ENCODE results near the gene JAZF1. TPM values are rescaled to one million over a fixed set of nuclear protein-coding genes. Genes with fewer than 3 reads are reported as not detected.
"Not testable (repeated sequence)": the region's sequence is repeated elsewhere in the genome, so short reads cannot be mapped to it uniquely, and the experiment has no call there.

JAZF1 gene
- total RNA-seq, 1 experiment from 2014 or later = 0.95 TPM

DNA sequence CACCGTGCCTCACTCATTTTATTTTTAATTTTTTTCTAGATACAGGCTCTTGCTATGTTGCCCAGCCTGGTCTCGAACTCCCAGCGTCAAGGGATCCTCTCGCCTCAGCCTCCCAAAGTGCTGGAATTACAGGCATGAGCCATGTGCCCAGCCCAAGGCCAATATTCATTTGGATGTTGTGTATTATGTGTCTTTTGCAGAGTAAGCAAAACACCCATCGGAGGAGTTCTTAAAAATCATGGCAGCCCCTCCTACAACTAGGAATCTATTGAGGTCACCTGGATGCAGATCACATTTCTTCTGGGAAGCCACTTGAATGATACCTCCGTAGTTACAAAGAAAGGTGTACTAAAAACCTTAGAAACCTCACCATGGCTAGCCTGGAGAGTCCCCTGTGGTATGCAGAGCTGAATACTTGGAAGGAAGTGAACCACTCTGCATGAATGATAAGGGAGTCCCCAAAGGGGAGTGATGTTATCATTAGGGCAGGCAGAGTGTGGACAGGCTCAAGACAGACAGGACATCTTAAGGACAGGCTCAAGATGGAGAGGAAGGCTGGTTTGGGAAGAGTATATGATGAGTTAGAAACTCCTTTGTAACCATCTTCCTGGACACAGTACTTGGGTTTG lies 254.9 kb downstream of the JAZF1 start:
- Histone ChIP-seq H3K4me3 (ENCODE audit: low read depth, low read length) (no peak overlapping the region), H3K27me3 (replicated peaks; ENCODE audit: control insufficient read depth, insufficient read depth, low read length) (no peaks in the 10 kb centered on the region), H3K4me1 (no peaks in the 10 kb centered on the region), H3K36me3 (ENCODE audit: control insufficient read depth, insufficient read depth, low read length) (no peaks in the 10 kb centered on the region), H3K9me3 (no peaks in the 10 kb centered on the region)
- H3K27me3 Mint-ChIP-seq (ENCODE audit: insufficient read depth, unreplicated experiment) = no peaks in the 10 kb centered on the region
- H3K27ac Mint-ChIP-seq (ENCODE audit: unreplicated experiment) = no peak overlapping the region
- H3K36me3 Mint-ChIP-seq (ENCODE audit: insufficient read depth, unreplicated experiment) = no peaks in the 10 kb centered on the region
- BruUV-seq (replicated peaks) = no TSS peak
- TF ChIP-seq, protein P1, sequence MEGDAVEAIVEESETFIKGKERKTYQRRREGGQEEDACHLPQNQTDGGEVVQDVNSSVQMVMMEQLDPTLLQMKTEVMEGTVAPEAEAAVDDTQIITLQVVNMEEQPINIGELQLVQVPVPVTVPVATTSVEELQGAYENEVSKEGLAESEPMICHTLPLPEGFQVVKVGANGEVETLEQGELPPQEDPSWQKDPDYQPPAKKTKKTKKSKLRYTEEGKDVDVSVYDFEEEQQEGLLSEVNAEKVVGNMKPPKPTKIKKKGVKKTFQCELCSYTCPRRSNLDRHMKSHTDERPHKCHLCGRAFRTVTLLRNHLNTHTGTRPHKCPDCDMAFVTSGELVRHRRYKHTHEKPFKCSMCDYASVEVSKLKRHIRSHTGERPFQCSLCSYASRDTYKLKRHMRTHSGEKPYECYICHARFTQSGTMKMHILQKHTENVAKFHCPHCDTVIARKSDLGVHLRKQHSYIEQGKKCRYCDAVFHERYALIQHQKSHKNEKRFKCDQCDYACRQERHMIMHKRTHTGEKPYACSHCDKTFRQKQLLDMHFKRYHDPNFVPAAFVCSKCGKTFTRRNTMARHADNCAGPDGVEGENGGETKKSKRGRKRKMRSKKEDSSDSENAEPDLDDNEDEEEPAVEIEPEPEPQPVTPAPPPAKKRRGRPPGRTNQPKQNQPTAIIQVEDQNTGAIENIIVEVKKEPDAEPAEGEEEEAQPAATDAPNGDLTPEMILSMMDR (IDR thresholded peaks at IDR 0.05; ENCODE audit: insufficient read depth in 1 of 2, low read depth in 1 of 2, low read length in 1 of 2, severe bottlenecking in 1 of 2, unreplicated experiment in 1 of 2) = no peak
- POLR2A ChIA-PET = no interaction called here
- H3K4me1 Mint-ChIP-seq (ENCODE audit: low read depth, unreplicated experiment) = no peaks in the 10 kb centered on the region
- H3K9me3 Mint-ChIP-seq (ENCODE audit: unreplicated experiment) = no peaks in the 10 kb centered on the region
- CTCF ChIA-PET = no interaction called here
- intact Hi-C loops (cut with micrococcal nuclease; ENCODE audit: unreplicated experiment) = loop anchor here (10.0 kb wide), 2 partner anchors 169 to 341 kb away; no protein-coding TSS in a partner anchor
- no peak for DNase-seq
- no peak overlapping the region for H3K4me3 Mint-ChIP-seq (ENCODE audit: unreplicated experiment)

DNA sequence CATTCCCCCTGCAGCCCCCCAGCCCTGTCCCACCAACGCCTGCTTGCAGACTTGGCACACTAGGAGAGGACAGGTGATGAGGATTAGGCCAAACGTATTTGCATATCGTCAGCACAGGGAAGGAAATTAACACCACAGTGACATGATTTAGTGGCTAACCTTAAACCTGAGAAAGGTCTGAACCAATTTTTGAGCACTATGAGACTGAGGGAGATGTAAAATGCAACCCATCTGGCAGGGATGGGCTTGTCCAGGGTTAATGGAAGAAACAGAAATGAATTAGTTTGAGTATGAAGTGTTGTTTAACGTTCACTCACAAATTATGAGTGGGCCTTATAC lies 257.0 kb downstream of the JAZF1 start:
- Mint-ChIP-seq H3K27me3 (ENCODE audit: insufficient read depth, unreplicated experiment) (no peaks in the 10 kb centered on the region), H3K9me3 (ENCODE audit: unreplicated experiment) (no peaks in the 10 kb centered on the region), H3K4me3 (ENCODE audit: unreplicated experiment) (no peak overlapping the region), H3K27ac (ENCODE audit: unreplicated experiment) (no peak overlapping the region), H3K36me3 (ENCODE audit: insufficient read depth, unreplicated experiment) (no peaks in the 10 kb centered on the region), H3K4me1 (ENCODE audit: low read depth, unreplicated experiment) (no peaks in the 10 kb centered on the region)
- no peak for DNase-seq
- BruUV-seq (replicated peaks) = no TSS peak
- H3K27me3 ChIP-seq (replicated peaks; ENCODE audit: control insufficient read depth, insufficient read depth, low read length) = no peaks in the 10 kb centered on the region
- H3K9me3 ChIP-seq = no peaks in the 10 kb centered on the region
- H3K4me3 ChIP-seq (ENCODE audit: low read depth, low read length) = no peak overlapping the region
- no peaks in the 10 kb centered on the region for H3K36me3 ChIP-seq (ENCODE audit: control insufficient read depth, insufficient read depth, low read length)
- POLR2A ChIA-PET = no interaction called here
- CTCF ChIA-PET = no interaction called here
- H3K4me1 ChIP-seq = no peaks in the 10 kb centered on the region
- TF ChIP-seq, protein P1 (IDR thresholded peaks at IDR 0.05; ENCODE audit: insufficient read depth in 1 of 2, low read depth in 1 of 2, low read length in 1 of 2, severe bottlenecking in 1 of 2, unreplicated experiment in 1 of 2) = no peak
- intact Hi-C loops (cut with micrococcal nuclease; ENCODE audit: unreplicated experiment) = loop anchor here (10.0 kb wide), 2 partner anchors 171 to 339 kb away; no protein-coding TSS in a partner anchor

DNA sequence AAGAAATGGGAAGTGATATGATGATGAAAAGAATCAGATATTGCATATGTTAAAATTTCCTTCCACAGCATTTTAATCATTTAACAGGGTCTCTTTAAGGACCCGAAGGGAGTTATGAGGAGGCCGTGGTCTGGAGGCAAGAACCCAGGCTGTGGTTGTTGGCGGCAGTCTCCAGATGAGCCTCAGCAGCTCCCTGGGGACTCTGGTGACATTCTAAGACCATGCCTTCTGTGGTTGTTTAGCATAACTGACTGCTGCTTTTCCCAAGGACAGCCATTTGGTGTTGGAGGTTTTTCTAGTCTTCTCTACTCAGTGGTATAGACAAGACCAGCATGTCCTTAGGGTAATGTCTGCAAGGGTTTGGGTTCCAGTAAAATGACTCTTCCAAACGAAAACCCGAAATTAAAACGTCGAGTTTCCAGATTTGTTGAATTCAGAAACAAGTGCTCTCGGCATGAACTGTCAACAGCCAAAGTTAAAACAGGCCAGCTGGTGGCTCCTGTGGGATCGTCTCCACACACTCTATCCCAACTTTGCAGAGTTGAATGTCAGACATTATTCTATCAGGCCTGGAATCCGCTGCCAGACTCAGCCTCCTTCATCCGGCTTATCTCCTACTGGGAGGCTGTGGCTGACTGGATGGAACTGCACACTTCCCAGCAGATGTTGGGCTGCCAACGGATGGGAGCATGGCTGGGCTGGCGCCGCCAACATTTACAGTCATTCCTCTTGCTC lies 257.5 kb downstream of the JAZF1 start:
- no peaks in the 10 kb centered on the region for H3K36me3 Mint-ChIP-seq (ENCODE audit: insufficient read depth, unreplicated experiment)
- TF ChIP-seq, protein P1 (IDR thresholded peaks at IDR 0.05; ENCODE audit: insufficient read depth in 1 of 2, low read depth in 1 of 2, low read length in 1 of 2, severe bottlenecking in 1 of 2, unreplicated experiment in 1 of 2) = no peak
- intact Hi-C loops (cut with micrococcal nuclease; ENCODE audit: unreplicated experiment) = loop anchor here (10.0 kb wide), 2 partner anchors 172 to 338 kb away; no protein-coding TSS in a partner anchor
- H3K4me1 Mint-ChIP-seq (ENCODE audit: low read depth, unreplicated experiment) = no peaks in the 10 kb centered on the region
- BruUV-seq (replicated peaks) = no TSS peak
- Histone ChIP-seq H3K36me3 (ENCODE audit: control insufficient read depth, insufficient read depth, low read length) (no peaks in the 10 kb centered on the region), H3K4me3 (ENCODE audit: low read depth, low read length) (no peak overlapping the region), H3K27me3 (replicated peaks; ENCODE audit: control insufficient read depth, insufficient read depth, low read length) (no peaks in the 10 kb centered on the region), H3K4me1 (no peaks in the 10 kb centered on the region), H3K9me3 (no peaks in the 10 kb centered on the region)
- no peak for DNase-seq
- ChIA-PET CTCF (no interaction called here), POLR2A (no interaction called here)
- H3K27me3 Mint-ChIP-seq (ENCODE audit: insufficient read depth, unreplicated experiment) = no peaks in the 10 kb centered on the region
- no peak overlapping the region for H3K27ac Mint-ChIP-seq (ENCODE audit: unreplicated experiment)
- no peaks in the 10 kb centered on the region for H3K9me3 Mint-ChIP-seq (ENCODE audit: unreplicated experiment)
- no peak overlapping the region for H3K4me3 Mint-ChIP-seq (ENCODE audit: unreplicated experiment)

DNA sequence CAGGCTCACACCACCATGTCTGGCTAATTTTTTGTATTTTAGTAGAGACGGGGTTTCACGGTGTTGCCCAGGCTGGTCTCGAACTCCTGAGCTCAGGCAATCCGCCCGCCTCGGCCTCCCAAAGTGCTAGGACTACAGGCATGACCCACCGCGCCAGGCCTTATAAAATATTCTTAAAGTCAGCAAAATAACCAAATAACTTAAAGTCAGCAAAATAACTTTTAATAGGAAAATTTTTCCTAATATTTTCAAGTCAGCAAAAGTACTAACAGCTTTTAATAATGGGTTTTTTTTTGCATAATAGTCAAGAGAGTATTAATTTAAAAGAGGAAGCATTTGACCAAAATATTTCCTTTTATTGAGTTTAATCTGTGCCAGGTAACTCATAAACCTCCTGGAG lies 258.2 kb downstream of the JAZF1 start:
- H3K27me3 Mint-ChIP-seq (ENCODE audit: insufficient read depth, unreplicated experiment); H3K9me3 Mint-ChIP-seq (ENCODE audit: unreplicated experiment); H3K36me3 Mint-ChIP-seq (ENCODE audit: insufficient read depth, unreplicated experiment); H3K4me1 ChIP-seq; H3K9me3 ChIP-seq; H3K4me3 Mint-ChIP-seq (ENCODE audit: unreplicated experiment); H3K27me3 ChIP-seq (replicated peaks; ENCODE audit: control insufficient read depth, insufficient read depth, low read length); H3K27ac Mint-ChIP-seq (ENCODE audit: unreplicated experiment); CTCF ChIA-PET; POLR2A ChIA-PET; H3K4me3 ChIP-seq (ENCODE audit: low read depth, low read length); DNase-seq; H3K4me1 Mint-ChIP-seq (ENCODE audit: low read depth, unreplicated experiment); H3K36me3 ChIP-seq (ENCODE audit: control insufficient read depth, insufficient read depth, low read length); BruUV-seq (replicated peaks): not testable (repeated sequence)
- intact Hi-C loops (cut with micrococcal nuclease; ENCODE audit: unreplicated experiment) = loop anchor here (10.0 kb wide), 2 partner anchors 172 to 338 kb away; no protein-coding TSS in a partner anchor
